ENCODE results near the gene NUP54.

DNA sequence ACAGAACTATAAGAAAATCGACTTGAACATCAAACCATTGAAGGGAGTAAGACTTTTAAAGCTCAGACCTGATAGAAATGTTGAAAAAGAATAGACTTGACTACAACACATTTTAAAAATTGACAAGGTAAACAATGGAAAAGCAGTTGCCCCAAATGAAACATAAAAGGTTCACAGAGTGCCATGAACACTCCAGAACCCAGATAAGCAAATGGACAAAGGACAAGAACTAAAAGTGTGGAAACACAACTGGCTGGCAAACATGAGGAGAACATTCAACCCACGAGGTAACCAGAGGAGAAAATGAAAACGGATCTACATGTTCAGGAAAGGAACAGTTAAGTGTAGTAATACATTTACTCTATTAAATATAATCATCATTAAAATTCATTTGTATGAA is 39.0 kb upstream of the NUP54 start:
- TF ChIP-seq, protein P1, sequence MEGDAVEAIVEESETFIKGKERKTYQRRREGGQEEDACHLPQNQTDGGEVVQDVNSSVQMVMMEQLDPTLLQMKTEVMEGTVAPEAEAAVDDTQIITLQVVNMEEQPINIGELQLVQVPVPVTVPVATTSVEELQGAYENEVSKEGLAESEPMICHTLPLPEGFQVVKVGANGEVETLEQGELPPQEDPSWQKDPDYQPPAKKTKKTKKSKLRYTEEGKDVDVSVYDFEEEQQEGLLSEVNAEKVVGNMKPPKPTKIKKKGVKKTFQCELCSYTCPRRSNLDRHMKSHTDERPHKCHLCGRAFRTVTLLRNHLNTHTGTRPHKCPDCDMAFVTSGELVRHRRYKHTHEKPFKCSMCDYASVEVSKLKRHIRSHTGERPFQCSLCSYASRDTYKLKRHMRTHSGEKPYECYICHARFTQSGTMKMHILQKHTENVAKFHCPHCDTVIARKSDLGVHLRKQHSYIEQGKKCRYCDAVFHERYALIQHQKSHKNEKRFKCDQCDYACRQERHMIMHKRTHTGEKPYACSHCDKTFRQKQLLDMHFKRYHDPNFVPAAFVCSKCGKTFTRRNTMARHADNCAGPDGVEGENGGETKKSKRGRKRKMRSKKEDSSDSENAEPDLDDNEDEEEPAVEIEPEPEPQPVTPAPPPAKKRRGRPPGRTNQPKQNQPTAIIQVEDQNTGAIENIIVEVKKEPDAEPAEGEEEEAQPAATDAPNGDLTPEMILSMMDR (conservative IDR thresholded peaks at IDR 0.05; ENCODE audit: low read depth, low read length), result no peak
- no peak for TF ChIP-seq EZH2 (IDR thresholded peaks at IDR 0.05; ENCODE audit: low read length, unreplicated experiment)
- TF ChIP-seq EZH2phosphoT487 (IDR thresholded peaks at IDR 0.05; ENCODE audit: borderline replicate concordance, low read length), result no peak
